Stimulated activated CD8-positive, alpha-beta memory T cell treated with anti-CD3 and anti-CD28 coated beads, Interleukin-12 subunit alpha, Interleukin-12 subunit beta, amount 100 ng/mL, for 1 hour (primary cell): ENCODE measurements around the gene MAP7.
"Not testable (repeated sequence)": the region's sequence is repeated elsewhere in the genome, so short reads cannot be mapped to it uniquely, and the experiment has no call there.

Experiments
- DNase-seq: peaks from one replicate; pipeline ENCODE4 v3.0.0-alpha.2; 2020; ENCODE audit warnings: low read depth

The MAP7 gene

DNA sequence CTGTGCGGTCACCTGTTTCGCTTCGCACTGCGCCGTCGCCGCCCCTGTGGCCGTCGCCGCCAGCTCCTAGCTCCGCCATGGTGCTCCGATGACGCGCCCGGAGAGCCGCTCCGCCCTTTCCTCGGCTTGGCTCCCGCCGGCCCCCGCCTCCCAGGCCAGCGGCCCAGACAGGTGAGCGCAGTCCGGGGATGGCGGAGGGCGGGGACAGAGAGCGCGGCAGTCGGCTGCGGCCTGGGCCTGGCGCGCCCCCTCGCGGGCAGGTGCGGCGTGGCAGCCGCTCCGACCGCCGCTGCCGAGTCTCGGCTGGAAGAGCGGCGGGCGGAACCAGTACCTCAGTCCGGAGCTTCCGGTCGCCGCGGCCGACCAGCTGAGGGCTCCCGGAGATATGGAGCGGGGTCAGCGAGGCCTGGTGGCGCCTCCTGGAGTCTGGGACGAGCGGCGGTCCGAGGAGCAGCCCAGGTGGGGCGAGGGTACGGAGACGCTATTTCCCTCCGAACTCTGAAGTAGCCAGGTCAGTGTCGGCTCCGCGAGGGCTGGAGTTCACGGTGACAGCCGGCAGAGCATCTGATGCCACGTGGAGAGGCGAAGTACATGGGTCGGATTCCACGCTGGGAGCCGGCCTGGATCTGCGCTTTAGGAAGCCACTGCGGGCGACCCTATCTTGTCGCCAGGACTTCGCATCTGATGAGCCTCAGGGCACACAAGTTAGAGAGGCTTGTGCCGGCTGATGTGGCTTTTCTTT, at the start of gene MAP7:
Gene MAP7 (minus strand): TSS at position 93 of the 742 bp plus-strand sequence. CDS start 14 bp downstream, at position 79.
- peak; percentile 27 for DNase-seq

DNA sequence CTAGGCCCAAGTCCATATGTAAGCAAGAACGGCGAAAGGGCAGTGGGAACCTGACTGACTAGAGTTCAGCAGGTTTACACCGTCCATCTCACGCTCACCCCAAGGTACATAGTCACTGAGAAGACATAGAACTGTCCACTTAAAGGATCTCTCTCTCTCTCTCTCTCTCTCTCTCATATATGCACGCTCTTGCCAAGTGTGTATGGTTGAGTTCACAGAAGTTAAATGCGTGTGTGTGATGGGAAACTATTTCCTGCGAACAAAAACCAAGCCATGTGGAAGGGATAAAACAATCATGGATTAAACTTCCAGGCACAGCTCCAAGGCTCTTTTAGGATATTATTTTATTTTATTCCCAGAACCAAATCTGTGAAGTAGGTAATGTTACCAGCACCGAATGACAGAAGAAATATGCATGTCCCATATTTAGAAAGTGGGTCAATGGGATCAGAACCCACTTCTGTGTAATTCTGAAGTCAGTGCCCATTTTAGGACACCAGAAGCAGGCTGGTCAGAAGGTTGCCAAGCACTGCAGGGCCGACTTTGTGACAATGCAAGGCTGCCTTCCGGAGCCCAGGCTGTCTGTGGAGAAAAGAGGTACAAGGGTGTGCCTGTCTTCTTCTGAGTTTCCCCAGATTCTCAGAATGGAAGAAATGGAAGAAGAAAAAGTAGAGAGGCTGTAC, 49.2 kb upstream of the MAP7 start:
- DNase-seq = no peak

DNA sequence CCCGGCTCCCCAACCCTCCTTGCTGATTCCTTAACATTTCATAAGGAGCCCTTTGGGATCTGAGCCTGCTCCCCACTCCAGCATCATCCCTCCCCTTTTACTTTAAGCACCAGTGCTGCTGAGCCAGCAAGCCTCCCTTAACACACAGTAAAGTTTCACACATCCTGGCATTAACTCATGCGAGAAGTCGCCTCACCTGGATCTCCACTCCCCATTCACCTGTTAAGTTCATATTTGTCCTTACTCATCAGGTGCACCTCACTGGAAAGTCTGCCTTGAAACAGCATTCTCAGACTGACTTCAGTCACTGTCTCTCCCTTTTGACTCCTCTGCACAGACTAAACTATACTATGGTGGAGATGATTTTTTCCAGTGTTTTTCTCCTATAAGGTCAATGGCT, 47.8 kb upstream of the MAP7 start:
- DNase-seq = no peak

DNA sequence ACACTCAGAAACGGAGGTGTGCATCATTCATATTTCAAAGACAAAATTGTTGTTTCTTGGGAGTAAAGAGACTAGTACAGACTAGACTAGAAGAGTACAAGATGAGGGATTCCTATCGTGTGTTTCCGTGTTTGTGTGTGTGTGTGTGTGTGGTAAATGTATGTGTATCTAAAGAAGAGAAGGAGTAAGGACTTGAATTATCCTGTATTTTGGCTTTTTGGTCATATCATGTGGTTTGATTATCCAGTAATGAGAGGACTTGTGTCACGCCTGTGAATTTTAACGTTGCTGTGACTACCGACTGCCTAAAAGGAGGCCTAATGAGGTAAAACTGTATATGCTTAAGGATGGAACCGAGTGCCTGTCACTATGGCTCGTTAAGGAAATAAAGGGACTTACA, 44.4 kb upstream of the MAP7 start:
- no peak for DNase-seq

DNA sequence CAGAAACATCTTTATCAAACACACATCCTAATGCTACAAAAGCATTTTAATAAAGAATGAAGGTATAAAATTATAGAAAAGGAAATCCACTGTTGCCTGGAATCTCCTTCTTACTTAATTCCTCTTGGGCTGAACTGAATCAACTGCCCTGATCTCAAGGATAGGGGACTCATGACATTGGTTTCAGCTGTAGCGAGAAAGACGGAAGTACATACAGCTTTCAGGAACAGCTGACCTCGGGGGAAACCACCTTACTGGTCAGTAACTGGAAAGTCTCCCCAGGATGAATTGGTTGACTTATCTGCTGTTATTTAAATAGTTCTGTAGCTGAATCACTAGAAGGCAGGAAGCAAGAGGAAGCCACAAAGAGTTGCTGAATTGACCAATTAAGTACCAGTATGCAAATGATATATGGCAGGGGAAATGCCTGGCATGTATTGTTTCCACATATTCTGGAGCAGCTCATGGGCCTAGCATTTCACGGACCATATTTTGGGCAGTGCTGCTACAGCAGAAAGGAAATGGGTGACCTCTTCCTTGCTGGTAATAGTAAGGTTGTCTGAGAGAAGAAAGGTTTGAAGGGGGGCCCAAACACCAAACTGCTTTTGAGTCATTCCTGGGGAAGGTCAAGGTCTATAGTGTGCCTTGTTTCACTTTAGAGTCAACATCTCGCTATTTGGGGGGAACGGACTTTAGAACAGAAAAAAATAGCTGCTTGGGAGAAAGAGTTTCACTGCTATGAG, 43.7 kb upstream of the MAP7 start:
- no peak for DNase-seq

DNA sequence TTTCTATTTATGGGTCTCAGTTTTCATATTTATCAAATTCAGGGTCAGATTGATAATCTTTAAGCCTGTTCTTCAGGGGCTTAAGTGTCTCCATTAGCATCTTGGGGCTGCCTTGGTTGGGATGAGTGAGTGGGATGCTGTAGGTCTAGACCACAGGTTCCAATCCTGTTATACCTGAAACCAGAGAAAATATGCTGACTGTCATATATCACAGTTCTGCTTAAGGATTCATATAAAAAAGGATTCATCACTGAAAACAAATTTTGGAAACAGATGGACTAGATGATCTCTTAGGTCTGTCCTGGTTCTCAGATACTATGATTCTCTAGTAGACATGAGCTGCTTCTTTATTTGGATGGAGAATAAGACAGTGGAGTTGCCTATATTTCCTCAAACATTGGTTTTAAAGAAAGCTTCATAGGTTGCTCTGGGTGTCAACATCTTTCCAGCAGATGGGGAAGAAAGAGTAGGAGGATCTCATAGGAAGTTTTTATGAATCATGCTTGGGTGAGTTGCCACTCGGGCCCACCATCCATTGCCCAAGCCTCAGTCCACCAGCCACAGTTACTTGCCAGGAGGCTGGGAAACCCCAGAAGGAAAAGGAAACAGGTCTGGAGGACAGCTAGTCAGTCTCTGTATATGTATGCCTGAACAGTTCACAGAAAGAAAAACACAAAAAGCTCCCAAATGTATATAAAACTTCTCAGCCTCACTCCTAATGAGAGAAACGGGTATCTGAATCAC, 42.9 kb upstream of the MAP7 start:
- no peak for DNase-seq

DNA sequence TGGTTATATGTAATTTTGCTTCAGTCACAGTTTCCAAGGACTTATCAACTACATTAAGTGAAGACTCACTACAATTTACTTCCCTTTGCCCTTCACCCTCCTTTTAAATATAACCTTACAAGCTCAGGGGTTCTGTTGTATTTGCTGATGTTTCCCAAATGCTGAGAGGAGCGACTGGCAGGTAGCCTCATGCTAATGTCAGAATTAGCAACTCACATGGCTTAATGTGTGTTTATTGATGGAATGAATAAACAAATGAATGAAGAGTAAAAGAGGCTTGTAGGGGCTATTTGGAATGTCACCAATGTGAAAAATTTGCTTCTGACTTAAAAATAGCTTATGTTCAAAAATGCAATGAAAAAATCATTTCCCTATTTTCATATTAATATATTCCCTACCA, 41.4 kb upstream of the MAP7 start:
- DNase-seq = no peak

DNA sequence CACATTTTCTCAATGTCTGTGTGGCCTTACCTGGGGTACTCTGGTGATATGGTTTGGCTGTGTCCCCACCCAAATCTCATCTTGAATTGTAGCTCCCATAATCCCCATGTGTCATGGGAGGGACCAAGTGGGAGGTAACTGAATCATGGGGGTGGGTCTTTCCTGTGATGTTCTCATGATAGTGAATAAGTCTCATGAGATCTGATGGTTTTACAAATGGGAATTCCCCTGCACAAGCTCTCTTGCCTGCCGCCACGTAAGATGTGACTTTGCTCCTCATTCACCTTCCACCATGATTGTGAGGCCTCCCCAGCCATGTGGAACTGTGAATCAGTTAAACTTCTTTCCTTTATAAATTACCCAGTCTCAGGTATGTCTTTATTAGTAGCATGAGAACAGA, 40.6 kb upstream of the MAP7 start:
- DNase-seq = not testable (repeated sequence)

DNA sequence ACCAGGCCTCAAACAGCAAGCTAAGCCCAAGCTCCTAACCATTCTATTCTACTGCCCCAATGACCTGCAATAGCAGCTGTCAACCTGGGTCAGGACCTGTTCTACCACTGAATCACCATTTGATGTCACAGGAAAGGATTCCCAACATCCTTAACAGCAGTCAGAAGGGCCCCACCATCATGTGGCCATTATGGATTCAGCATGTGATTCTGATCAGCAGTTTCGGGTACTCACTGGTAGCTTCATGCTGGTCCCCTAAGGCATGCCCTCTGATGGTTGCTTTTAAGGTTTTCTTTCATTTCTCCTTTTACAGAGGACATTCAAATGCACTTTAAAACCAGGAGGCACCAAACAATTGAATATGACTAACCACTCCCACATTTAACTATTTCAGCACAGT, 37.3 kb upstream of the MAP7 start:
- no peak for DNase-seq

DNA sequence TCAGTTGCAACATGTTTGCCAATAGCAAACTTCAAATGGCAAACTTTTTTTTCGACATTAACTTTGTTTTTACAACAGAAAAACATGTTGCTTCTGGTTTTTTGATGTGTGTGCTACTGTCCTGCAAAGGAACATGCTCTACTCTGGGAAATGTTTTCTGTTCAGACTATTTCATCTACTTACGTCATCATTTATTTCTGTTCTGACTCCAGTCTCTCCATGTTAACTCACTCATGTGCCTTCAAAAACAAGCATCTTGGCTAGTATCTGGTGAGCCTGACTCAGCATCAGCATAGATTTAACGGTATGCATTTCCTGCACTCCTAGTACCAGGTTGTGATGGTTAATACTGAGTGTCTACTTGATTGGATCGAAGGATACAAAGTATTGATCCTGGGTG, 36.1 kb upstream of the MAP7 start:
- DNase-seq = no peak

DNA sequence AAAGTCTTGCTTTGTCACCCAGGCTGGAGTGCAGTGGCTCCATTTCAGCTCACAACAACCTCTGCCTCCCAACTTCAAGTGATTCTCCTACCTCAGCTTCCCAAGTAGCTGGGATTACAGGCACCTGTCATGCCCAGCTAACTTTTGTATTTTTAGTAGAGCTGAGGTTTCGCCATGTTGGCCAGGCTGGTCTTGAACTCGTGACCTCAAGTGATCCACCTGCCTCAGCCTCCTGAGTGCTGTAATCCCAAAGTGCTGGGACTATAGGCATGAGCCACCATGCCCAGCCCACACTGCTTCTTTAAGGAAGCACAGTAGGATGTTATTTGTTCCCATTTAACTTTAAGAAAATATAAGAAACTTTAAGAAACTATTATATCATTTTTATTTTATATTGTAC, 35.3 kb upstream of the MAP7 start:
- DNase-seq = not testable (repeated sequence)

DNA sequence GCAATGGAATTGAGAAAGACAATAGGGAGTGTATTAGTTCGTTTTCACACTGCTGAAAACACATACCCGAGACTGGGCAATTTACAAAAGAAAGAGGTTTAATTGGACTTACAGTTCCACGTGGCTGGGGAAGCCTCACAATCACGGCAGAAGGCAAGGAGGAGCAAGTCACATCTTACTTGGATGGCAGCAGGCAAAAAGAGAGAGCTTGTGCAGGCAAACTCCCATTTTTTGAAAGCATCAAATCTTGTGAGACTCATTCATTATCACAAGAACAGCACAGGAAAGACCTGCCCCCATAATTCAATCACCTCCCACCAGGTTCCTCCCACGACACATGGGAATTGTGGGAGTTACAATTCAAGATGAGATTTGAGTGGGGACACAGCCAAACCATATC, 34.1 kb upstream of the MAP7 start:
- not testable (repeated sequence) for DNase-seq

DNA sequence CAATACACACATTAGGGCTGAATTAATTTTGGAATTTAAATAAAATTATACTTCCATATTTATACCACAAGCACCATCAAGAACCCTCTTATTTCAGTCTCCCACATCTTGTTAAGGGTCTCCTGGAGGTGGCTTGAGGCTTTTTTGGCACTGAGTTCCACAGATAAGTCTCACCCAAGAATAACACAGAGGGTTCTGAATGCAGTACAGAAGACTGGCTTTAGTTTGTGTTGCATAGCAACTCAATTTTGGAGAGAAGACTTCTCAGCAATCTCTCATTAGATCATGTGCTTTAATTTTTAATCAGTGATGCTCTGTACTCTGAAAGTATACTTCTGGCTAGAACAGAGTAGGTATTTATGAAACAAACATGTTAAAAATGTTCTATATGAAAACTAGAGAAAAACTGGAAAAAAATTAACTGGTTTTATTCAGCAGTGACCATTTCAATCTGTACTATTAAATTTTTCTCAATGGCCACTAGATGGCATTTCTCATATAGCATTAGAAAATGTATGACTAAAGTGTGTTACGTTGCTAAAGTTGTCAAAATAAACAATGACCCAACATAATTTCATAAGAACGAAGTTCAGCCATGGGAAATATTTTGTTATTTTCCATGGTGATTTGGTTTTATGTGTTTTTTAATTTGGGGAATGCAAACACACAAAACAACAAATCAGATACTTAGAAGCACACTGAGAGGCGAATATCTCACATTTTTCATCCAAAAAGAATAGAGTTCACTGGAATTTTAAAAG, 32.7 kb upstream of the MAP7 start:
- no peak for DNase-seq

DNA sequence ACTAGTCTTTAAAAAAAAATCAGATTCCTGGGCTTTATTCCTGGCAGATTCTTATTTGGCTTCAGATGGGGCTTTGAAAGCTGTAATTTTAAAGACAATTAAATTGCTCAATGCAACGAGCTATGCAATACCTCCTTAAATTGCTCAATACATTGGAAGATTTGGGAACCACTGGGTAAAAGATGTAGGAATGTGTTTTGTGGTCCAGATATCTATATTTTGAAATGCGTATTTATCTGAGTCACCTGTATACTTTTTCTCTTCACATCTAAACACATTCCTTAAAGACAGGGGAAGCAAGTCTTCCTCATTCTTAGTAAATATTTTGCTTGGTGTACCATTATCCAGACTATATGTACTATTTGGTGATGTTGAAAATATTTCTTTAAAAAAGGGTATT, 29.6 kb upstream of the MAP7 start:
- no peak for DNase-seq

DNA sequence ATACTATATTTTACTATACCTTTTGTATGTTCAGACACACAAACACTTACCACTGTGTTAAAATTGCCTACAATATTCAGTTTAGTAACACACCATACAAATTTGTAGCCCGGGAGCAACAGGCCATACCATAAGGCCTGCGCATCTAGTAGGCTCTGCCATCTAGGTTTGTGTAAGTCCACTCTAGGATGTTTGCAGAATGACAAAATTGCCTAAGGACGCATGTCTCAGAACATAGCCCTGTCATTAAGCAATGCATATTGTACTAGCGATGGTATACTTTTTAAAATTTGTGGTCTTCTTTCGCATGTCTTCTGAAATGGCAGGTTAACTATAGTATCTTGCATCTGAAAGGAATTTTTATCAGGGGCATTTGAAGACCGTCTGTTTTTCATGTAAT, 26.6 kb upstream of the MAP7 start:
- no peak for DNase-seq

DNA sequence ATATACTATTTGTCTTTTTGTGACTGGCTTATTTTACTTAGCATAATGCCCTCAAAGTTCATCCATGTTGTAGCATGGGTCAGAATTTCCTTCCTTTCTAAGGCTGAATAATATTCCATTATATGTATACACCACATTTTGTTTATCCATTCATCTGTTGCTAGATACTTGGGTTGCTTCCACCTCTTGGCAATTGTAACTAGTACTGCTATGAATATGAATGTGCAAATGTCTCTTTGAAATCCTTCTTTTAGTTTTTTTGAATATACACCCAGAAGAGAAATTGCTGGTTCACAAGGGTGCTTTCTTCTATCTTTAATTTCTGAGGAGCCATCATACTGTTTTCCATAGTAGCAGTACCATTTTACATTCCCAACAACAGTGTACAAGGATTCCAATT, 21.3 kb upstream of the MAP7 start:
- DNase-seq = no peak

DNA sequence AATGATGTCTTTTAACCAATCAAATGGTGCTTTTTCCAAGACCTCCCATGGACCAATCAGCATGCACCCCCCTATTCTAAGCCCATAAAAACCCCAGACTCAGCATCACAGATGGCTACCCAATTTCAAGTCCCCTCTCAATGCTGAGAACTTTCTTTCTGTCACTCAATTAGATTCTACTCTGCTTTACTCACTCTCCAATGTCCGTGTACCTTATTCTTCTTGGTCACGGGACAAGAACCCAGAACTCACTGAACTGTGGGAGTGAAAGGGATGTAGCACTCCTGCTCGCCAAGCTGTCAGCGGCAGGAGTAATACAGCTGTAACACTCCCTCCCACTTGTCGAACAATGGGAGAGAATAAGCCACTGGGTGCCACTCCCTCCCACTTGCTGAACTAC, 20.8 kb upstream of the MAP7 start:
- no peak for DNase-seq

DNA sequence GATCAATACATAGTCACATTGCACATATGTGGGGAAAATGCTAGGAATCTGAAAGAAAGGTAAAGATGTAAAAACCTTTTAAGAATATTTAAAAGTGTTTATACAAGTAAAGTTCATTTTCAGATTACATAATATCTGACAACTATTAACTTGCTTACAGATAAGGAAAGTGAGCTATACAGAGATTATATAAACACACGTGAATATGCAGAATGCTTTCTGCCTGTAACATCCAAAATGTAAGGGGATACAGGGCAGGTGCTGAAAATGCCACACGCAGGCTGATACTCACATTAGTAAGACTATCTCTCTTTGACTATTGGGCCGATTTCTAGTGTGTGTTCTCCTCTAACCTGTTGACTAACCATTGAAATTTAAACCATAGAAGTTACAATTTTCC, 17.9 kb upstream of the MAP7 start:
- DNase-seq = no peak

DNA sequence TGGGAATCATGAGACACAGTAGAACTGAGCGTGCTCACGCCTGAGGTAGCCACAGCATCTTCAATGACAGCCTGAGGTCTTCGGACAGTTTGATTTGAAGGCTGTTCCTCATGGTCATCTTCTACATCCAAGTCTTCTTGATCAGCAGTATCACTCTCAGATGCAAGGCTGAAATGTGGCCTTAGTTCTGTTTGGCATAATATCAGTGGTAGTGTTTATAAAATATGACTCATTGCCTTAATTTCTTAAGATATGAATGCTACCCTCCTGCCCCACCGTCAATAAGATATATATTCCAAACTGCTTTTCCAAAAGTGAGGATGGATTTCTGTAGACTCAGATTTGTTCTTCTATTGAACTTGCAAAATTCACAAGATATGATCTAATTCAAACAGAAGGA, 17.5 kb upstream of the MAP7 start:
- no peak for DNase-seq

DNA sequence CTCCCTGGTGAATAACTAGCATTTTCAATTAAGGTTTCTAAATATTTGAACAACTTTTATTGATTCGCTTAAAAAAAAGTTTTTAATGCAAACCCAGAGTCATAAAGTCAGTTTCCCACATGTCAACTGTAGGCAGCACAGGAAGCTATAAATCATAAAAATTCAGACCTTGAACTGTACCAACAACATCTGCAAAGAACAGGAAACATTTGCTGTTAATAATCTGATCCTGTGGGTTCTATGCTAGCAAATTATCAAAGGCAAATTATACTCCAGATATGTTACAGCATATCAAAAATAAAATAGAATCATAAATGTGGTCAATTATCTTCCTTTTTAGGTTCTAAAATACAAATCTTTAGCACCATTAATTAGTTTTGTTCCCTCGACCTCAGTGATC, 16.6 kb upstream of the MAP7 start:
- no peak for DNase-seq

DNA sequence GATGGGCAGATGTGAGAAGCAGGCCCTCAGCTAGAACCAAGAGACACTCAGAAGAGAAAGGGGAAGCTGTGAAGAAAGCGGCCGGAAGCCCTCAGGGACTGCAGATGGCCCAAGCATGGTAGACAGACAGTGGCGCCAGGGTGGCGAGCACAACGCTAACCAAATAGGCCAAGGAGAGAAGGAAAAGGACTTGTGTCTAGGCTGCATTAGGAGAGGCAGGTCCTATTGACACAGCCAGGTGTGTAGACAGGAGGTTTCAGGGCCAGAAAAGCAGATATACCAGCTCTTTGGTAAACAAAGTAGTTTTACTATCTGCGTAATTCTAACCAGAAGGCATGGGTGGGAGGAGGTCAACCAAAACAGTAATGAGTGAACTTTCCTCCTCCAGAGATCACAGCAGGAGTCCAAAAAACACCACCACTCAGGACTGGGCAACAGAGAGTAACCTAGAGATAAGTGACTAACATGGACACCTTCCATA, 15.8 kb upstream of the MAP7 start:
- DNase-seq = no peak

DNA sequence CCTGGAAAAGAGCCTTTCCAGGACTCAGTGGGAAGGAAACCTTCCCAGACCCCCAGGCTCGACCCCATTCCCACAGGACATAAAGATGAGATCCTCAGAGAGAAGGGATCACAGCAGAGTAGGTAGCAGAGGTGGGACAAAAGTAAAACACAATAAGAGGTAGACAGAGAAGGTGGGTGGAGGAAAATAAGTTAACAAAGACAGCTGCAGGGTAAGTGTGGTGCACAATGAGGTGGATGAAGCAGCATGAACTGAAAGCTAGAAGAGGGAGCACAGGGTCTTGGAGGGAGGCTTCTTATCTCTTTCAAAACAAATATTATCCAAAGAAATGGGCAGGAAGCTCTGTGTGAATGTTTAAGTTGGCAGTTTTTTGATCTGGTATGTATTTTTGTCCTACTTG, 14.0 kb upstream of the MAP7 start:
- DNase-seq = no peak
